ENCODE results near the gene AQP12A.
"Not testable (repeated sequence)": the region's sequence is repeated elsewhere in the genome, so short reads cannot be mapped to it uniquely, and the experiment has no call there.

AQP12A gene, protein sequence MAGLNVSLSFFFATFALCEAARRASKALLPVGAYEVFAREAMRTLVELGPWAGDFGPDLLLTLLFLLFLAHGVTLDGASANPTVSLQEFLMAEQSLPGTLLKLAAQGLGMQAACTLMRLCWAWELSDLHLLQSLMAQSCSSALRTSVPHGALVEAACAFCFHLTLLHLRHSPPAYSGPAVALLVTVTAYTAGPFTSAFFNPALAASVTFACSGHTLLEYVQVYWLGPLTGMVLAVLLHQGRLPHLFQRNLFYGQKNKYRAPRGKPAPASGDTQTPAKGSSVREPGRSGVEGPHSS

DNA sequence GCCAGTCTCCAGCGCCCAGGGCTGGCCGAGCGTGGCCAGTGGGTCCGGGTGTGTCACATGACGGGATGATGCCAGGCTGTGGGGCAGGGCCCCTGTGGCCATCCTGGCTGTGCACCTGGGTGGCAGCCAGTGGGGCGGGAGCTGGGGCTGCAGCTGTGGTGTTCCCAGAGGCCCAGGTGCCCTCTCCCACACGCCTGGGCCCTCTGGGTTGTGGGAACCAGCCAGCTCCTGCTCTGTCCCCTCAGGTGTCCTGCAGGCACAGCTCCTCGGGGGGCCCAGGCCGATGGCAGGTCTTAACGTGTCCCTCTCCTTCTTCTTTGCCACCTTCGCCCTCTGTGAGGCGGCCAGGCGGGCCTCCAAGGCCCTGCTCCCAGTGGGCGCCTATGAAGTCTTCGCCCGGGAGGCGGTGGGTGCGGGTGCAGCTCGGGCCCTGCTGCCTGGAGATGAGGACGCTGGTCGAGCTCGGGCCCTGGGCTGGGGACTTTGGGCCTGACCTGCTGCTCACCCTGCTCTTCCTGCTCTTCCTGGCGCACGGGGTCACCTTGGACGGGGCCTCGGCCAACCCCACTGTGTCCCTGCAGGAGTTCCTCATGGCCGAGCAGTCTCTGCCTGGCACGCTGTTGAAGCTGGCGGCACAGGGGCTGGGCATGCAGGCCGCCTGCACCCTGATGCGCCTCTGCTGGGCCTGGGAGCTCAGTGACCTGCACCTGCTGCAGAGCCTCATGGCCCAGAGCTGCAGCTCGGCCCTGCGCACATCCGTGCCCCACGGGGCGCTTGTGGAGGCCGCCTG, at the start of gene AQP12A:
Gene AQP12A, plus strand, starts transcription at position 236 of the 790 bp plus-strand sequence. Its CDS starts 48 bp downstream, at position 284.
- not testable (repeated sequence) for DNase-seq (ENCODE audit: low read depth in 2 of 2)

- no peak for DNase-seq (ENCODE audit: low read depth in 2 of 2)
Observed at GRCh38 chr2:240642061-240642805, 49.4 kb upstream of the AQP12A start.

DNA sequence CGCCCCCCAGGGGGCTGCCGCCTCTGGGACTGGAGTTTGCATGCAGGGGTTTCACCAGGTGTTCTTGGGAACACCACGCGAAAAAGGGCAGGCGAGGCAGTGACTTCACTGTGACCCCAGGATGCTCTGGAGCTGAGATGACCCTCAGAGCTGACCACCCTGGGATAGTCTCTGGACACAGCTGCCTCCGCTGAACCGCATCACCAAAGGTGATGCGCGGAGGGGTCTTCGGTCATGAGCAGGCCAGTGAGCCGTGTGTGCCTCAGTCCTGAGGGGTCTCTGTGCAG, 48.9 kb upstream of the AQP12A start:
- DNase-seq (ENCODE audit: low read depth in 2 of 2) = no peak

DNA sequence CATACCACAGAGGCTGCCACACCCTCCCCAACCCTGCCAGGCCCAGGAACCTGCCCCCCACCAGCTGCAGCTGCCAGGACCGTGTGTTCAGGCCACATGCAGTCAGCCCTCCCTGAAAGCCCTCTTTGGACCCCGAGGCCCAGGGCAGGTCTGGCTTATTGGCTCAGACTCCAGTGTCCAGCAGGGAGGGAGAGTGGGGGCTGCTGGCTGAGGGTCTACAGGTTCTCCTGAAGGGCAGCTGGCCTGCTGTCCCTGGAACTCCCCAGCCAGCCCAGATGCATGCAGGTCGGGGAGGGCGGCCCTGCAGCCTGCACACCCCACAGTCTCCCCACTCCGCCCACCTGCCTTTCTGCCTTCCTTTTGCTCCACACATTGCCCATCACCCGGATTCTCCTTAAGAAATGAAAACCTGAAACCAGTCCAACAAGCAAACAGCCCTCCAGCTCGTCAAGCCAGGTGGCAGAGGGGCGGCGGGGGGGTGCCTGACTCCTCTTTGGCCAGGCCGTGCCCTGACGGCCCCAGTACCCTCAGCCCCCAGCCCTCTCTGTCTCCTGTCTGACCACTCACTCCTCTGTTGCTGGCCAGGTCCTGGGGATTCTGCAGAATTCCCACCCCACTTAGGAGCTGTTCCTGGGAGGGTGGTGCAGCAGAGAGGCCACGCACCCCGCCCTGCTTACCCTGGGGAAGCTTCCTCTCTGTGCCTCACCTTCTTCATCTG, 48.4 kb upstream of the AQP12A start:
- DNase-seq (ENCODE audit: low read depth in 2 of 2) = no peak

DNA sequence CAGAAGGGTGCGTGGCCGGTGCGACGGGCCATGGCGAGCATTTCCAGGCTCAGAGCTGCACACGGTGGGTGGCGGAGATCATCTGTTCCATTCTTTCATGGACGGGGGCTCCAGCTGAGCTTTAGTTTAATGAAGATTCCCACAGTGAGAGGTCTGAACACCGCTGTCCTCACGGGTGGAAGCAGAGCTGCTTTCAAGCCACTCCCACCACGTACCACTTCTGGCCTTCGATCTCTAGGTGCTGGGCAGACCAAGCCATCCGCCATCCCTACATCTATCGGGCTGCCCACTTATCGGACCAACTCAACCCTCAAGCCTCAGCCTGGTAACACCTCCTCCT, 47.9 kb upstream of the AQP12A start:
- no peak for DNase-seq (ENCODE audit: low read depth in 2 of 2)

DNA sequence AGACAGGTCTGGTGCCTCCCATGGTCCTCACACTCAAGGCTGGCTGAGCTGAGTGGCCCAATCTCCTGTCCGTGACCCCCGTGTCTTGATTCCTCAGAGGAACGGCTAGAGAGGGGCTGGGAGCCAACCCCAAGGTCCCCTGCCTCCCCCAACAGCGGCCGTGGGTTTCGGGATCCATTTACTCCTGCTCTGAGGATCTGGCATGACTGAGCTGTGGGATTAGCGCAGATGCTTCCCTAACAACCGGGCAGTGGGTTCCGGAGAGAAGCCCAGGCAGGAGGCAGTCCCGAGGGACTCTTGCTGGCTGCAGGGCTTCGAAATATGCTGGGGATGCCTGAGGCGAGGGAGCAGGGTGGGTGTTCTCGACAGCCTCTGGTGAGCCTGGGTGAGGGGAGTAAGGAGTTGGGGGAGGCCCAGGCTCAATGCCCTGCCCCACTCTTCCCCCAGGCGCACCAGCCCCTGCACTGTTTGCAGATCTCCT, 47.5 kb upstream of the AQP12A start:
- no peak for DNase-seq (ENCODE audit: low read depth in 2 of 2)

DNA sequence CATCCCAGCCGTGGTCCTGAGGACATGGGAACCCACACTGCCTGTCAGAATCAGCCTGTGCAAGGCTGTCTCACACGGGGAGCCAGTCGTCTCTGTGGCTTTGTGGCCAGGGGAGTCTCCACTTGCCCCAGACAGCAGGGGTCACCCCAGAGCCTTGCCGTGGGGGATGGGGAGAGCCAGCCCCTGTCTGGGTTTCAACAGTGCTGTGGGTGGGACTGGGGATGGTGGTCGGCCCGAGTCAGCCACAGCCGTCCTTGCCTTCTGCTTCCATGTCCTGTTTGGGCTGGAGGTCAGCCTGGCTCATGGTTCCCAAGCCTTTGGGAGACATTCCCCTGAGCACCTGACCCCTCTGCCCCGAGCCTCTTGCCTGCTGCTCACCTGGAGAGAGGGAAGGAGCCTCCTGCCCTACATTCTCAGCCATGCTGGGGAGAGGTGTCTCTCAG, 46.8 kb upstream of the AQP12A start:
- no peak for DNase-seq (ENCODE audit: low read depth in 2 of 2)

- DNase-seq (ENCODE audit: low read depth in 2 of 2) = no peak
Observed at GRCh38 chr2:240645346-240645745, 46.3 kb upstream of the AQP12A start.

DNA sequence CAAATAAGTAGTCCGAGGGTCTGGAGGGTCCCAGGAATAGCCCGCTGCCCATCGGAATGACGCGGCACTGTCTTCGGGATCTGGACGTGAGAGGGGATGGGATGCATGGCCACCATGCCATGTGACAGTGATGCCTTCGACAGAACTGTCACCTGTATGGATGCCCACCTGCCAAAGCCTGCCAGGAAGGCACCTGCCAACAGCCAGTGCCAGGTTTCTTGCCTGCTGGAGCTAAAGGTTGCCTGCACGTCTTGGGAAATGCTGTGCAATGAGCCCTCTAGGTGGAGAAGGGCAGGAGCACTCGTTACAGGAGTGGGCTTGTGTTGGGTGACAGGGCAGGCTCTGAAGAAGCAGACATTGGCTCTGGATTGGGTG, 45.9 kb upstream of the AQP12A start:
- DNase-seq (ENCODE audit: low read depth in 2 of 2) = no peak

DNA sequence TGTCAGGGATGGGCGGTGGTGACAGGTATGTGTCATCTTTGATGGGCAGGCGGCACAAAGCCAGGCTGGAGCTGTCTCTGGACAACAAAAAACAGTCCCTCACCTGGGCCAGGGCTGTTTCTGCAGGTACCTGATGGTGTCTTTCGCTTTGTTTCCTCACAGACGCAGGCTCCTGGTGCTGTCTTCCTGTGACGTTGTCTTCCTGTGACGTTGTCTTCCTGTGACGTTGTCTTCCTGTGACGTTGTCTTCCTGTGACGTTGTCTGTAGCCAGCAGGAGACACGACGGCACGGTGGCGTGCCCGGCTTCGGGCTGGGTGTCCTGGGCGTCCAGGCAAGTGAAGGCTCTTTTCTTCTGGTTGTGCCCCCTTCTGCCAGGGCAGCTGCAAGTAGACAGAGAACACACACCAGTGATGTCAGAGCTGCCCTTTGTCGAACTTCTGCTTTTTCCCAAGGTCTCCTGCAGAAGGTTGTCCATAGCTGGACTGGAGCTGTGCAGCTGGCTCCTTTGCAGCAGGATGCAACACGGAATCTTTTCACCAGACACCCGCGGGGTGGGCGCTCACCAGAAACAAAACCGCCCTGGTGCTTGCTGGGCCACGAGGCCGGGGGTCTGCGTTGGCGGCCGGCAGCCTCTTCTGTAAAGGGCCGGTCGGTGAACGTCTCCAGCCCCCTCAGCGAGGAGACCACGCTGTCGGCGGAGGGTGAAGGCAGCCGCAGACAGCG, 45.3 kb upstream of the AQP12A start:
- no peak for DNase-seq (ENCODE audit: low read depth in 2 of 2)

GRCh38 chr2:240646900-240647502, 44.7 kb upstream of the AQP12A start:
- DNase-seq (ENCODE audit: low read depth in 2 of 2) = no peak

DNA sequence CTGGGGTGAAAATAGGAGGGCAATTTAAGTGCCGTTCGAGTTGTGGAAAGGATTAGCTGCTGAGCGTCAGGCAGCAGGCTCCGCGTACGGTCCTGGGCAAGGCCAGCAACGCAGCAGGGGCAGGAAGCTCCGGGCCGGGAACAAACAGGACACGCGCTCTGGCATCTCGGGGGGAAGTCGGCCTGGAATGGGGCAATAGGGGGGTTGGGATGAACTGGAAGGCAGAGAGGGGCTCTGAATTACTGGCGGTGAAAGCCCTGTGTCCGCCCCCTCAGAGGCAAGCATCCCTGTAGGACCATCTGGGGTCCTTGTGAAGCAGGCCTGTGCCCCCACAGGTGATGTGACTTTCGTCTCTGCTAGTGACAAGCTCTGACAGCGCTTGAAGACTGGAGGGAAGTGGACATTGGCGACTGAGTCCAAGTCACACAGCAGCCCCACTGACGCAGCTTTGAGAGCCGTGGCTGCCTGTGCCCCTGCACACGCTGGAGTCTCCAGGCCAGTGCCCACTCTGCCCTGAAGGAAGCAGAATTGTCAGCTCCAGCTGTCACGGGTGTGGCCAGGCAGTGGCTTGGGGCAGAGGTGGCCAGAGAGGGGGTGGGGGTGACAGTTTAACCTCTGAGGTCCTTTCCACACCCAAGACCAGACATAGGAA, 44.0 kb upstream of the AQP12A start:
- DNase-seq (ENCODE audit: low read depth in 2 of 2) = no peak

GRCh38 chr2:240648155-240648649, 43.5 kb upstream of the AQP12A start:
- no peak for DNase-seq (ENCODE audit: low read depth in 2 of 2)

DNA sequence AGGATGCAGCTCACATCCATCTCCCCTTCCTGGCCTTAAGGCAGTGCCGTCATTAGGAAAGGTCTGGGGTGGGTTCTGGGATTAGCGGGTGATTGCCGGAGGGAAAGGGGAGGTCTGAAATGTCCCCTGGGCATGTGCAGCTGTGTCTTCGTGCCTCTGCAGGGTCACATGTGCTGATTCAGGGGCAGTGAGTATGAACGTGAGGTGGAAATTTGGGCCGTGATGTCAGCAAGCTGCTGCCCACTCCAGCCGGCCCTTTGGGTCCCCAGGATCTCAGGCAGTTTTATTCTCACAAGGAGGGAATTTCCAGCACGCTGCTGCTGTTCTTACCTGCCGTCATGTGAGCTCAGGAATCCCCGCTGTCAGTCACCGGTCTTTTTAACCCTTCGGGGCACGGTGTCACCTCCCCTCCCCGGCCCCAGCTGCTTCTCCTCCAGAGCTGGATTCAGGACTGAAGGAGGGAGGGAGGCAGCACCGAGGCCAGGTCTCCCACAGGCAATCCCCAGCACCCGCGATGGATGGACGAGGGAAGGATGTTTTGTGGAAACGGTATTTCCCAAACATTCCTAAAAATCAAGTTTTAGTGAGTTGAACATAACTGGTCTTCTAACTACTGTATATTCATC, 42.9 kb upstream of the AQP12A start:
- DNase-seq (ENCODE audit: low read depth in 2 of 2) = no peak

- DNase-seq (ENCODE audit: low read depth in 2 of 2) = no peak
Observed at GRCh38 chr2:240649331-240649730, 42.3 kb upstream of the AQP12A start.

GRCh38 chr2:240650254-240650965, 41.3 kb upstream of the AQP12A start:
- no peak for DNase-seq (ENCODE audit: low read depth in 2 of 2)

DNA sequence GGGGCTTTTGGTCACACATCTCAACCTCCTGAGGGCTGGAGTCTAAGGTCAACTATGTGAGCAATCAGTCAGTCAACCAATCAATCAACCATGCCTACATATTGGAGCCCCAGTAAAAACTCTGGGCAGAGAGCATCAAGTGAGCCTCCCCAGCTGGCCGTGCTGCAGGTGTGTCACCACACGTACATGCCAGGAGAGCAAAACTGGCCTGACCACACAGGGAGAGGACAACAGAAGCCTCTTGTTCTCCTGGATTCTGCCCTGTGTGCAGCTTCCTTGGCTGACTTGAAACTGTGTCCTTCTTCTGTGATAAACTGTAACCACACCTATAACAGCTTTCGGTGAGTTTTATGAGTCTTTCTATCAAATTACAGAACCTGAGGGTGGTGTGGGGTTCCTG, 40.5 kb upstream of the AQP12A start:
- no peak for DNase-seq (ENCODE audit: low read depth in 2 of 2)

DNA sequence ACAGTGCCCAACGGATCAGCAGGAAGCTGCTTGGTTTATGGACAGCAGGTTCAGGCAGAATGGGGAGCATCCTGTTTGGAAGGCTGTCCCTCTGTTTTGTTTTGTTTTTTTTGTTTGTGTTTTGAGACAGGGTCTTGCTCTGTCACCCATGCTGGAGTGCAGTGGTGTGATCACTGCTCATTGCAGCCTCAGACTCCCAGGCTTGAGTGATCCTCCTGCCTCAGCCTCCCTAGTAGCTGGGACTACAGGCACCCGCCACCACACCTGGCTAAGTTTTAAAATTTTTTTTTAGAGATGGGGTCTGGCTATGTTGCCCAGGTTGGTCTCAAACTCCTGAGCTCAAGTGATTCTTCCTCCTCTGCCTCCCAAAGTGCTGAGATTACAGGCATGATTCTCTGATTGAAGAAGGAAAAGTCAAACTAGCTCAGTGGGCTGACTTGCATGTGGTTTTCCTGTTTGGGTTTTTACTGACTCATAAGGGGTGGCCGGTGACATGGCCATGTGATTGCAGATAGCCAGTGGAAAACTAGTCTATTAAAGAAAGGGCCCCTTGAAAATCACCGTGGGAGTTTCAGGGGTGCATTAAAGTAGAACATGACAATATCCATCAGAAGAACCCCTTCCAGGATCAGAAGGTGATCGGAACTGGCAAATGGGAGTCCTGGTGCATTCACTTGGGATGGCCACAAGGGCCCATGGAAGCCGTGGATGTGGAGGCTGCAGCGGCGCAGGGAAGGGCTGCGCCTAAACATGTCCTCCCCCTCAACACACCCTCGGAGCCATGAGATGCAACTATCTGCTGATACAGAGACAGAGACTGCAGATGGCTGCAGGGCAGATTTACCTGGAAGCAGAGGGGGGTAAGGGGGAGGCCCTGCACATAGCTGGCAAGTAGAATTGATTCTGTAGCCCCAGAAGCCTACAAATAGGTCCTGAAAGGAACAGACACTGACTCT, 35.5 kb upstream of the AQP12A start:
- no peak for DNase-seq (ENCODE audit: low read depth in 2 of 2)

Data from stimulated activated CD4-positive, alpha-beta T cell treated with anti-CD3 and anti-CD28 coated beads, Interleukin-1b, Interleukin-23, amount 100 ng/mL, for 4 hours (primary cell).